ENCODE measurements around the gene ARHGAP1.
A peak's percentile ranks its signal among the peaks of the same experiment; 100 is the strongest.

The ARHGAP1 gene

GRCh38 chr11:46700241-46701077, at the start of gene ARHGAP1, which contains the start of gene ZNF408:
TSS of gene ARHGAP1 (minus strand) at chr11:46700619. CDS start at chr11:46696107, 4,512 bp downstream.
TSS of gene ZNF408 (plus strand) at chr11:46701031. CDS start at chr11:46701048, 17 bp downstream.
- Histone ChIP-seq H4K20me1 (peaks cover 31% of the 10 kb centered on the region), H3K4me3 (peak within 1 kb of the TSS; percentile 97), H3K9ac (peak within 1 kb of the TSS; percentile 97), H3K36me3 (peaks cover 54% of the 10 kb centered on the region), H3K4me2 (peak within 1 kb of the TSS; percentile 99), H3K4me1 (peaks cover 48% of the 10 kb centered on the region), H3K9me3 (no peaks in the 10 kb centered on the region), H3K27ac (peak within 1 kb of the TSS; percentile 99), H3K27me3 (no peaks in the 10 kb centered on the region)
- no peak for TF ChIP-seq Cebpa-rat (IDR thresholded peaks at IDR 0.05)

- Histone ChIP-seq H4K20me1 (no peaks in the 10 kb centered on the region), H3K9me3 (no peaks in the 10 kb centered on the region), H3K27ac (no peak overlapping the region), H3K4me1 (no peaks in the 10 kb centered on the region), H3K36me3 (peaks cover 98% of the 10 kb centered on the region), H3K9ac (no peak overlapping the region), H3K4me2 (no peak overlapping the region), H3K4me3 (no peak overlapping the region), H3K27me3 (no peaks in the 10 kb centered on the region)
- TF ChIP-seq Cebpa-rat (IDR thresholded peaks at IDR 0.05): no peak
Measured at GRCh38 chr11:46747150-46747549, 46.7 kb upstream of the ARHGAP1 start.

GRCh38 chr11:46745995-46746394, 45.6 kb upstream of the ARHGAP1 start:
- H3K27me3 ChIP-seq: no peaks in the 10 kb centered on the region
- no peak overlapping the region for H3K9ac ChIP-seq
- no peak overlapping the region for H3K4me3 ChIP-seq
- no peaks in the 10 kb centered on the region for H3K9me3 ChIP-seq
- peaks cover 100% of the 10 kb centered on the region for H3K36me3 ChIP-seq
- no peak overlapping the region for H3K4me2 ChIP-seq
- H3K4me1 ChIP-seq: no peaks in the 10 kb centered on the region
- no peak overlapping the region for H3K27ac ChIP-seq
- H4K20me1 ChIP-seq: no peaks in the 10 kb centered on the region
- no peak for TF ChIP-seq Cebpa-rat (IDR thresholded peaks at IDR 0.05)

GRCh38 chr11:46745328-46745727, 44.9 kb upstream of the ARHGAP1 start:
- Histone ChIP-seq H3K27ac (no peak overlapping the region), H3K36me3 (peaks cover 100% of the 10 kb centered on the region), H3K9me3 (no peaks in the 10 kb centered on the region), H3K4me3 (no peak overlapping the region), H3K4me1 (no peaks in the 10 kb centered on the region), H3K27me3 (no peaks in the 10 kb centered on the region), H4K20me1 (no peaks in the 10 kb centered on the region), H3K4me2 (no peak overlapping the region), H3K9ac (no peak overlapping the region)
- TF ChIP-seq Cebpa-rat (IDR thresholded peaks at IDR 0.05): no peak

GRCh38 chr11:46743693-46744339, 43.4 kb upstream of the ARHGAP1 start:
- Histone ChIP-seq H3K4me1 (no peaks in the 10 kb centered on the region), H3K27me3 (no peaks in the 10 kb centered on the region), H4K20me1 (no peaks in the 10 kb centered on the region), H3K4me2 (no peak overlapping the region), H3K9ac (no peak overlapping the region), H3K9me3 (no peaks in the 10 kb centered on the region), H3K36me3 (peaks cover 100% of the 10 kb centered on the region), H3K27ac (no peak overlapping the region), H3K4me3 (no peak overlapping the region)
- TF ChIP-seq Cebpa-rat (IDR thresholded peaks at IDR 0.05): no peak

GRCh38 chr11:46743043-46743442, 42.6 kb upstream of the ARHGAP1 start:
- Histone ChIP-seq H3K4me3 (no peak overlapping the region), H3K9ac (no peak overlapping the region), H3K4me2 (no peak overlapping the region), H4K20me1 (no peaks in the 10 kb centered on the region), H3K27me3 (no peaks in the 10 kb centered on the region), H3K27ac (no peak overlapping the region), H3K4me1 (no peaks in the 10 kb centered on the region), H3K9me3 (no peaks in the 10 kb centered on the region), H3K36me3 (peaks cover 98% of the 10 kb centered on the region)
- no peak for TF ChIP-seq Cebpa-rat (IDR thresholded peaks at IDR 0.05)

GRCh38 chr11:46741600-46742484, 41.4 kb upstream of the ARHGAP1 start:
- H3K27me3 ChIP-seq: no peaks in the 10 kb centered on the region
- no peaks in the 10 kb centered on the region for H4K20me1 ChIP-seq
- no peaks in the 10 kb centered on the region for H3K9me3 ChIP-seq
- no peak overlapping the region for H3K27ac ChIP-seq
- no peaks in the 10 kb centered on the region for H3K4me1 ChIP-seq
- TF ChIP-seq Cebpa-rat (IDR thresholded peaks at IDR 0.05): no peak
- H3K4me2 ChIP-seq: no peak overlapping the region
- no peak overlapping the region for H3K4me3 ChIP-seq
- no peak overlapping the region for H3K9ac ChIP-seq
- peaks cover 86% of the 10 kb centered on the region for H3K36me3 ChIP-seq

- Histone ChIP-seq H3K4me2 (no peak overlapping the region), H4K20me1 (no peaks in the 10 kb centered on the region), H3K36me3 (peaks cover 56% of the 10 kb centered on the region), H3K27me3 (no peaks in the 10 kb centered on the region), H3K27ac (no peak overlapping the region), H3K4me1 (no peaks in the 10 kb centered on the region), H3K4me3 (no peak overlapping the region), H3K9me3 (no peaks in the 10 kb centered on the region), H3K9ac (no peak overlapping the region)
- TF ChIP-seq Cebpa-rat (IDR thresholded peaks at IDR 0.05): no peak
Measured at GRCh38 chr11:46738887-46739286, 38.5 kb upstream of the ARHGAP1 start.

GRCh38 chr11:46737699-46738098, 37.3 kb upstream of the ARHGAP1 start:
- no peak overlapping the region for H3K27ac ChIP-seq
- no peak for TF ChIP-seq Cebpa-rat (IDR thresholded peaks at IDR 0.05)
- peaks cover 44% of the 10 kb centered on the region for H3K36me3 ChIP-seq
- no peak overlapping the region for H3K4me2 ChIP-seq
- H3K4me3 ChIP-seq: no peak overlapping the region
- H3K27me3 ChIP-seq: no peaks in the 10 kb centered on the region
- no peak overlapping the region for H3K9ac ChIP-seq
- no peaks in the 10 kb centered on the region for H3K4me1 ChIP-seq
- no peaks in the 10 kb centered on the region for H4K20me1 ChIP-seq
- H3K9me3 ChIP-seq: no peaks in the 10 kb centered on the region

Data from BLaER1 (cell line).